ENCODE data around the gene GRIN3A. TPM values are rescaled to one million over a fixed set of nuclear protein-coding genes. Genes with fewer than 3 reads are reported as not detected.

Gene GRIN3A
- total and polyA plus RNA-seq, 9 of the 15 experiments (the other 6 are each of a cell fraction or from before 2014, with no cell fraction given) = 0.01 to 0.03 TPM; not detected in 7

GRCh38 chr9:101718192-101718591 lies 20.3 kb downstream of the GRIN3A start:
- CTCF ChIA-PET (ENCODE audit: low intra/inter-chr PET ratio) = no interaction called here
- TF ChIP-seq SMARCA4 (IDR thresholded peaks at IDR 0.05) (no peak), TCF15 (CRISPR knock-in tag; IDR thresholded peaks at IDR 0.05) (no peak), E2F3 (CRISPR knock-in tag; IDR thresholded peaks at IDR 0.05) (no peak), ZNF449 (CRISPR knock-in tag; IDR thresholded peaks at IDR 0.05) (no peak), FOXO4 (CRISPR knock-in tag; IDR thresholded peaks at IDR 0.05) (no peak), TAF9B (IDR thresholded peaks at IDR 0.05; ENCODE audit: partially characterized antibody) (no peak), HDAC3 (IDR thresholded peaks at IDR 0.05; ENCODE audit: borderline replicate concordance, partially characterized antibody) (no peak), BRF2 (IDR thresholded peaks at IDR 0.05; ENCODE audit: borderline replicate concordance, insufficient read depth, insufficient read length) (no peak), ZNF695 (CRISPR knock-in tag; IDR thresholded peaks at IDR 0.05) (no peak), CLOCK (CRISPR knock-in tag; IDR thresholded peaks at IDR 0.05; ENCODE audit: borderline replicate concordance) (no peak), ZBTB43 (CRISPR knock-in tag; IDR thresholded peaks at IDR 0.05) (no peak), SETDB1 (IDR thresholded peaks at IDR 0.05; ENCODE audit: low read length) (no peak), USF1 (CRISPR knock-in tag; IDR thresholded peaks at IDR 0.05) (no peak)

More at GRCh38 chr9:101718192-101718591, 20.3 kb downstream of the GRIN3A start:
- Histone ChIP-seq H3K9me1 (ENCODE audit: control insufficient read depth, insufficient read depth, low read length) (no peaks in the 10 kb centered on the region), H3K9me3 (replicated peaks; ENCODE audit: control insufficient read depth, insufficient read depth, low read depth, low read length) (no peaks in the 10 kb centered on the region), H3K4me1 (replicated peaks in 1 of 2; ENCODE audit: control insufficient read depth in 2 of 2, insufficient read depth in 2 of 2, low read length in 2 of 2) (no peaks in the 10 kb centered on the region), H3K27me3 (ENCODE audit: control insufficient read depth in 2 of 2, insufficient read depth in 2 of 2, low read length in 2 of 2) (no peaks in the 10 kb centered on the region), H3K4me2 (ENCODE audit: insufficient read depth, low read length) (no peak overlapping the region), H3K79me2 (ENCODE audit: control insufficient read depth, insufficient read depth, low read length) (no peaks in the 10 kb centered on the region), H3K27ac (ENCODE audit: extremely low read depth, low read depth, low read length) (no peak overlapping the region), H3K36me3 (ENCODE audit: control insufficient read depth, insufficient read depth, low read length) (no peaks in the 10 kb centered on the region), H4K20me1 (replicated peaks; ENCODE audit: control insufficient read depth, insufficient read depth, low read length) (no peaks in the 10 kb centered on the region), H3K4me3 (no peak overlapping the region), H3K9ac (ENCODE audit: insufficient read depth in 1 of 2, low read depth in 2 of 2, low read length in 2 of 2) (no peak overlapping the region), H2AFZ (ENCODE audit: low read depth, low read length) (no peak overlapping the region)
- in situ Hi-C loops (cut with MboI) (loop anchor here (25.0 kb wide), 1 partner anchor 981 kb away; no protein-coding TSS in a partner anchor), intact Hi-C loops (cut with micrococcal nuclease) (no loop called here)
- WGBS (ENCODE audit: insufficient coverage, low coverage, missing lambda C conversion rate) = 0% methylated on average over 2 of the region's 2 CpGs
- FAIRE-seq (no peak), DNase-seq (ENCODE audit: extremely low read depth in 1 of 4, low spot score in 3 of 4) (no peak), ATAC-seq (no peak)
- POLR2A ChIA-PET = no interaction called here
- BruUV-seq (replicated peaks) = no TSS peak
